ENCODE data around the gene WDR20.
"Not testable (repeated sequence)": the region's sequence is repeated elsewhere in the genome, so short reads cannot be mapped to it uniquely, and the experiment has no call there.

The WDR20 gene

GRCh38 chr14:102222009-102222575, 82.4 kb downstream of the WDR20 start:
- DNase-seq = no peak

- peak; percentile 46 for DNase-seq
These were observed 83.1 kb downstream of the WDR20 start for GRCh38 chr14:102222751-102223150.

- no peak for DNase-seq
These were observed 84.0 kb downstream of the WDR20 start for GRCh38 chr14:102223682-102224081.

GRCh38 chr14:102225386-102225785, 85.7 kb downstream of the WDR20 start:
- DNase-seq = no peak

- DNase-seq = no peak
These were observed 86.2 kb downstream of the WDR20 start for GRCh38 chr14:102225936-102226335.

GRCh38 chr14:102226356-102227125, 86.8 kb downstream of the WDR20 start:
- no peak for DNase-seq

- no peak for DNase-seq
These were observed 87.7 kb downstream of the WDR20 start for GRCh38 chr14:102227184-102227964.

- no peak for DNase-seq
These were observed 89.5 kb downstream of the WDR20 start for GRCh38 chr14:102229071-102229738.

GRCh38 chr14:102229739-102230092, 90.0 kb downstream of the WDR20 start:
- DNase-seq = no peak

GRCh38 chr14:102230481-102231210, 90.9 kb downstream of the WDR20 start:
- no peak for DNase-seq

- peak; percentile 61 for DNase-seq
These were observed 92.0 kb downstream of the WDR20 start for GRCh38 chr14:102231476-102232347.

- no peak for DNase-seq
These were observed 92.6 kb downstream of the WDR20 start for GRCh38 chr14:102232348-102232625.

GRCh38 chr14:102233081-102233480, 93.4 kb downstream of the WDR20 start:
- DNase-seq = no peak

- no peak for DNase-seq
These were observed 94.9 kb downstream of the WDR20 start for GRCh38 chr14:102234331-102235264.

GRCh38 chr14:102235275-102235897, 95.7 kb downstream of the WDR20 start:
- peak; percentile 75 for DNase-seq

- DNase-seq = no peak
These were observed 96.3 kb downstream of the WDR20 start for GRCh38 chr14:102236026-102236425.

GRCh38 chr14:102238131-102238530, 98.4 kb downstream of the WDR20 start:
- DNase-seq = no peak

- DNase-seq = no peak
These were observed 99.1 kb downstream of the WDR20 start for GRCh38 chr14:102238766-102239165.

GRCh38 chr14:102239231-102239630, 99.5 kb downstream of the WDR20 start:
- DNase-seq = no peak

- not testable (repeated sequence) for DNase-seq
These were observed 100.8 kb downstream of the WDR20 start for GRCh38 chr14:102240481-102240880.
